Dermis blood vessel endothelial cell (primary cell): ENCODE measurements around the gene GOSR1. TPM values are rescaled to one million over a fixed set of nuclear protein-coding genes. Genes with fewer than 3 reads are reported as not detected.
"Not testable (repeated sequence)": the region's sequence is repeated elsewhere in the genome, so short reads cannot be mapped to it uniquely, and the experiment has no call there.

Experiments
- DNase-seq: peaks from one replicate; pipeline ENCODE4 v3.0.0; 2010
- total RNA-seq: library from RNA; depleted of rRNA; stranded (reverse); fragments of >200 nt; gene quantifications from 2 replicates; pipeline ENCODE4 v1.2.3, GENCODE V29; 2014

The GOSR1 gene
- total RNA-seq, 1 donor from 2014 or later, result 45.4 TPM

DNA sequence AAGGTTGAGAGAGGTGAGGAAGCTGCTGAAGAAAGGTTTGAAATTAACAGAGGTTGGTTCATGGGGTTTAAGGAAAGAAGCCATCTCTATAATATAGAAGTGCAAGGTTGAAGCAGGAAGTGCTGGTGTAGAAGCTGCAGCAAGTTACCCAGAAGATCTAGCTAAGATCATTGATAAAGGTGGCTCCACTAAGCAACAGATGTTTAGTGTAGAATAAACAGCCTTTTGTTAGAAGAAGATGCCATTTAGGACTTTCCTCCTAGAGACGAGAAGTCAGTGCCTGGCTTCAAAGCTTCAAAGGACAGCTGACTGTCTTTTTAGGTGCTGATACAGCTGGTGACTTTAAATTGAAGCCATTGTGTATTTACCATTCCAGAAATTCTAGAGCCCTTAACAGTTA, 29.3 kb downstream of the GOSR1 start:
- no peak for DNase-seq

DNA sequence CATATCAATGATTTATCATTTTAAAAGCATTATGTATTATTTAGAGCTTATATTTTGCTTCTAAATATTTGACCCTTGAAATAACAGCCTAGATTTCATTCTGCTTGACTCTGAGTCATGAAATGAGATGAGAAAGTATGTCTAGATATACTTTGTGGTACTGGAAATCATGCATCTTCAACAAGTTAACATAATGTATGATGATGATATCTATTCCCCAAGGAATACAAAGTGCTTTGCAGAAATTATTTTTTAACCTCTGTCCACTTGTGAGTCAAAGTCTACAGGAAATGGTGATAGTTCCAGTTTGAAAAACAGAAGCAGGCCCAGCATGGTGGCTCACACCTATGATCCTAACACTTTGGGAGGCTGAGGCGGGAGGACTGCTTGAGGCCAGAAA, 36.1 kb downstream of the GOSR1 start:
- no peak for DNase-seq

- DNase-seq, result no peak
These were observed 37.8 kb downstream of the GOSR1 start for GRCh38 chr17:30514895-30515596.

DNA sequence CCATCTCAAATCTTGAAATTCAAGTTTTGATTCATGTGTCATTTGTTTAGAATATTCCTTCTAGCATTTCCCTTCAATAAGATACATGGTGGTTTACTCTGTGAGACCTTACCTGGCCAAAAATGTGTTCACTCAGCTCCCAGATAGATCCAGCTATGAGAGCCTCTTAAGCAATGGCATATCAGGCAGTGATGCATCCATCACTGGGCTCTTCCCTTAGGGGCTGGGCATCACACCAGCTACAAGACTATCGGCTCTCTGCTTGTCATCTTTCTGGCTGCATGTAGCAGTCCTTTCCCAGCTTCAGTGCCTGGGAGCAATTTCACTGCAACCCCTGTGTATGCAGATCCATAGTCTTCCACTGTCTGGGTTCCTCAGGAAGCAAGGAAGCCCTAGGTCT, 40.6 kb downstream of the GOSR1 start:
- DNase-seq, result no peak

GRCh38 chr17:30519166-30519565, 42.0 kb downstream of the GOSR1 start:
- DNase-seq, result no peak

DNA sequence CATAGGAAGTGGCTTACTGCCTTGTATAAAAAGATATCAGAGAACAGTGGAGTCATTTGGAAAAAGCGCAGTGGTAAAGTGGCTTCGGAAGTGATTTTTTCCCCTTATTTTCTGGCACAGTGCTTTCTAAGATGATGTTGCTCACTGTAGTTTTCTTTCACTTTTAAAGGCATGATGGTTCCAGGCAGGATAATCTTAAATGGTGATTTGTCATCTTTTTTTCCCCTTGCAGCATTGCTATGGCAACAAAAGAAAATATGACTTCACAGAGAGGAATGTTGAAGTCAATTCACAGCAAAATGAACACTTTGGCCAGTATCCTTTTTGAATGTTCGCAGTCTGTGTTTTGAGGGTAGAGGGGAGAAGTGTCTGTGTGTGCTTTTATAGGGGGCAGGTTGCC, 42.5 kb downstream of the GOSR1 start:
- DNase-seq, result peak; percentile 85

GRCh38 chr17:30520436-30520835, 43.2 kb downstream of the GOSR1 start:
- DNase-seq, result no peak

- no peak for DNase-seq
These were observed 43.7 kb downstream of the GOSR1 start for GRCh38 chr17:30520882-30521281.

DNA sequence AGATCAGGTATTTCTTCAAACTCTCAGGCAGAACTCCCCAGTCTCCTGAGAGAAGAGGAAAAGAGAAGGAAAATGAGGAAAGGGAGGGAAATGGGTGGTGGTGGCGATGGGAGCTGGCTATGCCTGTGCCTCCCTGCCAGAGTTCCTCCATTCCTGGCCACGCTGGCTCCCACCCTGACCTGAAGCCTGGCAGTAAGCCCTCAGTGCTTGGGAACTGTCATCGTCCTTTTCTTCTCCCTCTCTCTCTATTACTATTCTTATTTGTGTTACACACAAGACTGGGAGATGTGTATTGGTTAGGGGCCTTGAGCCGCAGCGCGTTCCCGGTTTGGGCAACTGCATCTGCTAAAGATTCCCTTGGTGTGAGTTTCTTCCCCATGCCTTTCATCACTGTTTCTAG, 44.6 kb downstream of the GOSR1 start:
- no peak for DNase-seq

DNA sequence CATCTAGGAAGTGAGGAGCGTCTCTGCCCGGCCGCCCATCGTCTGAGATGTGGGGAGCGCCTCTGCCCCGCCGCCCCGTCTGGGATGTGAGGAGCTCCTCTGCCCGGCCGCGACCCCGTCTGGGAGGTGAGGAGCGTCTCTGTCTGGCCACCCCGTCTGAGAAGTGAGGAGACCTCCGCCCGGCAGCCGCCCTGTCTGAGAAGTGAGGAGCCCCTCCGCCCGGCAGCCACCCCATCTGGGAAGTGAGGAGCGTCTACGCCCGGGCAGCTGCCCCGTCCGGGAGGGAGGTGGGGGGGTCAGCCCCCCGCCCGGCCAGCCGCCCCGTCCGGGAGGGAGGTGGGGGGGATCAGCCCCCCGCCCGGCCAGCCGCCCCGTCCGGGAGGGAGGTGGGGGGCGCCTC, 46.0 kb downstream of the GOSR1 start:
- DNase-seq, result not testable (repeated sequence)

GRCh38 chr17:30524847-30525246, 47.6 kb downstream of the GOSR1 start:
- DNase-seq, result no peak

DNA sequence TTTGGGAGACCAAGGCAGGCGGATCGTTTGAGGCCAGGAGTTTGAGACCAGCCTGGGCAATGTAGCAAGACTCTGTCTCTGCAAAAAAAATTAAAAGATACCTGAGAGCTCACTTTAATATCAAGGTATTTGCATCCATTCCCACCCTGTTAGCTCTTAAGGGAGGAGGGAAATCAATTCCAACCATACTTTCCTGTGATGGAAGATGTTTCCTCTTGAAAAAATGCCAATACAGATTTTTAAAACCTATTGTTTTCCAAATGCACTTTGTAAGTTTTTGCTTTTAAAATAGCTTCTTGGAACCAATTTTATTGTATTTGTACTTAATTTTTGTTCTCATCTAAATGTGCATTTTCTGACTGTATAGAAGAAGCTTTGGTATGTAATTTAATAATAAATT, 49.2 kb downstream of the GOSR1 start:
- peak; percentile 69 for DNase-seq

DNA sequence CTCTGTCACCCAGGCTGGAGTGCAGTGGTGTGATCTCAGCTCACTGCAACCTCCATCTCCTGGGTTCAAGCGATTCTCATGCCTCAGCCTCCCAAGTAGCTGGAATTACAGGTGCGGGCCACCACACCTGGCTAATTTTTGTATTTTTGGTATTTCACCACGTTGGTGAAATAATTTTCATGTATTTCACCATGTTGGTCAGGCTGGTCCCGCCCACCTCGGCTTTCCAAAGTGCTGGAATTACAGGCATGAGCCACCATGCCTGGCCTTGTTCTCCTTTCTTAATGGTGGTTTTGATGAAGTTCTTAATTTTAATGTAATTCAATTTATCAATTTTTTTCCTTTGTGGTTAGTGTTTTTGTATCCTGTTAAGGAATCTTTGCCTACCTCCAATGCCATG, 51.5 kb downstream of the GOSR1 start:
- DNase-seq, result not testable (repeated sequence)

- peak; percentile 30 for DNase-seq
These were observed 53.3 kb downstream of the GOSR1 start for GRCh38 chr17:30530346-30531025.

DNA sequence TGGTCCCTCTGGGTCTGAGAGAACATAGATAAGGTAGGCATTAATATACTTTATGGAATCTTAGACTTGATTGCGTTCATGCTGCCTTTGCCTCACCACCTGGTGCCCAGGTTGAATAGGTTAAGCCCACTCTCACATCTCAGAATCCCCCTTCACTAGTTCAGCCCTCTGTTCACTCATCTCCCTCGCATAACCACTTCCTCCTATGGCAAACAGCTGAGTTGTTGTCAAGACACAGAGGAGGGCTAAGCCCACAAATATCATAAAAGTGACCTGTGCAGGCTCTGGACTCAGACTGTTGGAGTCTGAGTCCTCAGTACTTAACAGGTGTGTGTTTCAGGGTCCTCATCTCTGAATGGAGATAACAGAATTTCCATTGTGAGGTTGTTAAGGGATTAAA, 55.7 kb downstream of the GOSR1 start:
- no peak for DNase-seq

DNA sequence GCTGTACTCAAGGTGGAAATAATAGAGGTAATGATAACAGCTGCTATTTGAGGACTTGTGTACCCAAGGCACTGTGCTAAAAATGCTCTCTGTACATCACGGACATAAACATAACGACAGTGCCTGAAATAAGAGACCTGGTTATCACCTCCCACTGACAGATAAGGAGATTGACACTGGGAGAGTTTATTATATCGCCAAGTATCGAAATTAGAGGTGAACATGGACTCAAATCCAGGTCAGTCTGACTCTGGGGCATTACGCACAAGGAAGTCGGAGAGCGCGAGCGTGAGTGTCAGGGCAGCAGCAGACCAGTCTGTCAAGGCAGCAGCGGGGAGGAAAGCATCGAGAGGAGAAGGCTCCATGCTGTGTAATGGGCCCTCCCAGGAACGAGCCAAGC, 57.1 kb downstream of the GOSR1 start:
- no peak for DNase-seq

DNA sequence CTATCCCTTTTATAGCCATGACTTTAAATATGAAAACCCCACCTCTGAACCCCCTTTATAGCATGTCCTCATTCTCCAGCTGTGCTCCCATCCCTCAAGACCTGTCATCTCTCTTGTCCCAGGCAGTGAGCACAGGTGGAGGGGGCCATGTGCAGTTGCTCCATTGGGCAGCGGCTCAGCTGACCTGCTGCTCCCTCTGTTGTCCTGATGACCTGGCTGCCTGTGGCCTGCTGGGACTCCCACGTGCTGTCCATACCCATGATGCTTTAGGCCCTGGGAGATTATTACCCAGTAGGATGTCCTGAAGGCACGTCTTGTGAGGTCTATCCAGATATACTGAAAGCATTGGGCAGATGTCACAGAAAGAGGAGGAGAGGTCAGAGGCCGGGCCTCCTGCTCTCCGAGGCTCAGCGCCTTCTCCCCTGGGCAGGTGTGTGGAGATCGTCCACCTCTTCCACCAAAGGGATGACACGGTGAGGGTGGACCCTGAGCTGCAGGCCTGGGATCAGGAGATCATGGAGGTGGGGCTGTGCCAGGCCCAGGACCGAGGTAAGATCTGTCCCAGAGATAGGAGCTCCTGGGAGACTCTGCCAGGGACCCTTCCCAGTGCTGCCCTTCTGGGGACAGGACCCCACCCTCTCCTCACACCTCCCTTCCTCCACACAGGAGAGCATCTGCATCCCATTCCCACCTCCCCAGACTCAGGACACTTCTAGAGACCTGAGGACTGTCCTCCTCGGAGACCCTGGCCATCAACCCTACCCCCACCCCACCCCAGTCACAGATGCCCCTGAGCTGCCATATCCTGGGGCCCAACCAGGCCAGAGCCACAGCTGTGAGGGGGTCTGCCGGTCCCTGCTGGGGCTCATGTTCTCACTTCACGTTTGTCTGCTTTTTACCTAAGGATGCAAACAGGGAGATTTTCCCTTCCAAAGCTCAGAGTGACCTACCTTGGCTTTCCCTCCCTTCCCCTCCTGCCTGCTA, 58.0 kb downstream of the GOSR1 start:
- no peak for DNase-seq

GRCh38 chr17:30536846-30537245, 59.6 kb downstream of the GOSR1 start:
- DNase-seq, result not testable (repeated sequence)

DNA sequence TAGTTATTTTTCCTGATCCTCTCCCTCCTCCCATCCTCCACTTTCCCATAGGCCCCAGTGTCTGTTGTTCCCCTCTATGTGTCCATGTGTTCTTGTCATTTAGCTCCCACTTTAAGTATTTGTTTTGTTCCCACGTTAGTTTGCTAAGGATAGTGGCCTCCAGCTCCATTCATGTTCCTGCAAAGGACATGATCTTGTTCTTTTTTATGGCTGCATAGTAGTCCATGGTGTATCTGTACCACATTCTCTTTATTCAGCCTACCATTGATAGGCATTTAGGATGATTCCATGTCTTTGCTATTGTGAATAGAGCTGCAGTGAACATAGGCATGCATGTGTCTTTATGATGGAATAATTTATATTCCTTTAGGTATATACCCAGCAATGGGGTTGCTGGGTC, 60.5 kb downstream of the GOSR1 start:
- not testable (repeated sequence) for DNase-seq

DNA sequence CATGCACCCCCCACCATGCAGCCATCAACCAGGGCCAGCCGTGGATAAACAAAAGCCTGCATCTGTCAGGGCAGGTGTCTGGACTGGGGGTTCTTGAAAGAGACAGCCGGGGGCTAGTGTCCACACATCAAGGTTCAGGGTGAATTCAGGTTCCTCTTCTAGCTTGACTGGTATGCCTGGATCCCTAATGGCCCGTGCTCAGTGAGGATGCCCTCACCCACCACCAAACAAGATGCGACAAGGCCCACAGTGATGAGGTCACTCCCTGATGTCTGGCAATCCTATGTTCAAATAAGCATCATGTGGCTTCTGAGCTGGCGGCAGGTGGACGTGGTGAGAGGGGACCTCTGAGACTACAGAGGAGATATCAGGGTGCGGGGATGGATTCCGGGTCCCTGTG, 64.6 kb downstream of the GOSR1 start:
- DNase-seq, result no peak

DNA sequence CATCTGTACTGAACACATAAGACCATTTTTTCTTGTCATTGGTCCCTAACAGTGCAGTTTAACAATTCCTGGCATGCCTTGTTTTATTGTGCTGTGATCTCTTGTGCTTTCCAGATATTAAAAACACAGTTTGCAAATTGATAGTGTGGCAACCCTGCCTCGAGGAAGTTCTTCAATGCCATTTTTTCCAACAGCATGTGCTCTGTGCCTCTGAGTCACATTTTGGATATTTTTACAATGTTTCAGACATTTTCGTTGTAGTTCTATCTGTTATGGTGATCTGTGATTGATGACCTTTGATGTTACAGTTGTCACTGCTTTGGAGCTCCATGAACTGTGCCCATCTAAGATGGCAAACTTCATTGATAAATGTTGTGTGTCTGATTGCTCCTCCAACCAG, 66.2 kb downstream of the GOSR1 start:
- DNase-seq, result no peak

- no peak for DNase-seq
These were observed 67.8 kb downstream of the GOSR1 start for GRCh38 chr17:30545024-30545423.
